Keratinocyte (primary cell): ENCODE results near the gene OR13A1. TPM values are rescaled to one million over a fixed set of nuclear protein-coding genes. Genes with fewer than 3 reads are reported as not detected.

Source experiments
- DNase-seq: peaks from one replicate; pipeline ENCODE4 v3.0.0-alpha.2; 2011; ENCODE audit warnings: low read depth, missing footprints, low spot score
- FAIRE-seq: peaks from 2 replicates; lab custom pipeline; 2011; peaks lifted over from hg19 to GRCh38; lab: Jason Lieb, UNC
- H2AFZ ChIP-seq: 2 replicates; pipeline ENCODE4 v1.6.0; 2012; ENCODE audit warnings: low read length, control low read depth, inconsistent platforms; ENCODE audit not compliant: control insufficient read depth
- H3K27ac ChIP-seq: 2 replicates; pipeline ENCODE4 v1.5.1; 2011; ENCODE audit warnings: low read length; ENCODE audit not compliant: control insufficient read depth, insufficient read depth
- H3K27me3 ChIP-seq: 3 replicates; pipeline ENCODE4 v1.6.0; 2011; ENCODE audit warnings: low read length; ENCODE audit not compliant: control insufficient read depth, insufficient read depth; ENCODE audit errors: extremely low read depth
- H3K36me3 ChIP-seq, 2 experiments: 2 replicates in 1 of 2; 3 replicates in 1 of 2; pipeline ENCODE4 v1.5.1; 2011; ENCODE audit warnings: low read length in 2 of 2, mild to moderate bottlenecking in 1 of 2; ENCODE audit not compliant: control insufficient read depth in 2 of 2, insufficient read depth in 2 of 2; ENCODE audit errors: extremely low read depth in 1 of 2
- H3K4me1 ChIP-seq: 3 replicates; pipeline ENCODE4 v1.5.1; 2011; ENCODE audit warnings: low read length; ENCODE audit not compliant: control insufficient read depth, insufficient read depth; ENCODE audit errors: extremely low read depth
- H3K4me2 ChIP-seq: 3 replicates; pipeline ENCODE4 v1.6.0; 2011; ENCODE audit warnings: low read depth, low read length; ENCODE audit not compliant: control insufficient read depth, insufficient read depth; ENCODE audit errors: extremely low read depth
- H3K4me3 ChIP-seq, 3 experiments: fragments of 200-600 bp in 1 of 3; sonication (generic) in 1 of 3; 2 replicates in 2 of 3; 3 replicates in 1 of 3; pipeline ENCODE4 v1.5.1; 2011 to 2016; ENCODE audit warnings: low read length in 3 of 3, mild to moderate bottlenecking in 3 of 3, control low read depth in 2 of 3, inconsistent platforms in 1 of 3, low read depth in 1 of 3, mixed read lengths in 1 of 3, mixed run types in 1 of 3, moderate library complexity in 1 of 3; ENCODE audit not compliant: control insufficient read depth in 2 of 3, insufficient read depth in 2 of 3; ENCODE audit errors: extremely low read depth in 1 of 3
- H3K79me2 ChIP-seq: 2 replicates; pipeline ENCODE4 v1.6.0; 2012; ENCODE audit warnings: low read length; ENCODE audit not compliant: control insufficient read depth, insufficient read depth
- H3K9ac ChIP-seq: 3 replicates; pipeline ENCODE4 v1.6.0; 2011; ENCODE audit warnings: low read length; ENCODE audit not compliant: control insufficient read depth, insufficient read depth; ENCODE audit errors: extremely low read depth
- H3K9me1 ChIP-seq: 3 replicates; pipeline ENCODE4 v1.6.0; 2011; ENCODE audit warnings: low read length; ENCODE audit not compliant: control insufficient read depth, insufficient read depth; ENCODE audit errors: extremely low read depth
- H3K9me3 ChIP-seq: 2 replicates; pipeline ENCODE4 v1.5.1; 2012; ENCODE audit warnings: low read depth, low read length; ENCODE audit not compliant: control insufficient read depth
- H4K20me1 ChIP-seq: 3 replicates; pipeline ENCODE4 v1.6.0; 2011; ENCODE audit warnings: low read length; ENCODE audit not compliant: control insufficient read depth, insufficient read depth; ENCODE audit errors: extremely low read depth
- EZH2 ChIP-seq: IDR thresholded peaks from one replicate; pipeline ENCODE4 v1.6.1; 2012; ENCODE audit warnings: inconsistent platforms, mild to moderate bottlenecking, low read length, moderate library complexity
- dilution Hi-C: fragments of 300-500 bp; cut with MboI; formaldehyde crosslinking; loops from one replicate; pipeline ENCODE4 v1.7.0; 2020; ENCODE audit warnings: low sequenced_read_pairs; ENCODE audit not compliant: extremely low pct_ligation_motif_present
- polyA plus RNA-seq, 5 experiments: library from polyadenylated mRNA; depleted of rRNA in 3 of 5; stranded (reverse) in 3 of 5; stranded (forward) in 1 of 5; unstranded in 1 of 5; fragments of >200 nt; gene quantifications; 1 replicate in 1 of 5; 2 replicates in 3 of 5; 3 replicates in 1 of 5; pipeline versions ENCODE4 v1.2.1 to v1.2.3, GENCODE V29; 2011 to 2012; ENCODE audit warnings: missing spikeins in 2 of 5, low read depth in 1 of 5, low replicate concordance in 1 of 5
- TF ChIP-seq, protein P1 (sequence below), 3 experiments: IDR thresholded peaks in 1 of 3; conservative IDR thresholded peaks in 1 of 3; optimal IDR thresholded peaks in 1 of 3; 2 replicates in 2 of 3; 3 replicates in 1 of 3; pipeline versions ENCODE3 to v1.5.1; 2011; ENCODE audit warnings: low read length in 3 of 3, mild to moderate bottlenecking in 3 of 3, moderate library complexity in 2 of 3, control low read depth in 1 of 3, inconsistent platforms in 1 of 3; ENCODE audit not compliant: insufficient read depth in 2 of 3; ENCODE audit errors: extremely low read depth in 1 of 3

Gene OR13A1
- polyA plus RNA-seq, 1 donor (not counting 4 experiments of a cell fraction or from before 2014, with no cell fraction given): not detected

- Histone ChIP-seq H3K36me3 (no peaks in the 10 kb centered on the region), H3K4me3 (no peak overlapping the region), H3K9me1 (no peaks in the 10 kb centered on the region), H3K27me3 (no peaks in the 10 kb centered on the region), H3K4me2 (no peak overlapping the region), H3K27ac (no peak overlapping the region), H3K9ac (no peak overlapping the region), H3K4me1 (no peaks in the 10 kb centered on the region), H2AFZ (no peak overlapping the region), H4K20me1 (no peaks in the 10 kb centered on the region), H3K79me2 (no peaks in the 10 kb centered on the region), H3K9me3 (no peaks in the 10 kb centered on the region)
- no peak for FAIRE-seq
- dilution Hi-C loops: no loop called here
- no peak for TF ChIP-seq EZH2
- TF ChIP-seq, protein P1, sequence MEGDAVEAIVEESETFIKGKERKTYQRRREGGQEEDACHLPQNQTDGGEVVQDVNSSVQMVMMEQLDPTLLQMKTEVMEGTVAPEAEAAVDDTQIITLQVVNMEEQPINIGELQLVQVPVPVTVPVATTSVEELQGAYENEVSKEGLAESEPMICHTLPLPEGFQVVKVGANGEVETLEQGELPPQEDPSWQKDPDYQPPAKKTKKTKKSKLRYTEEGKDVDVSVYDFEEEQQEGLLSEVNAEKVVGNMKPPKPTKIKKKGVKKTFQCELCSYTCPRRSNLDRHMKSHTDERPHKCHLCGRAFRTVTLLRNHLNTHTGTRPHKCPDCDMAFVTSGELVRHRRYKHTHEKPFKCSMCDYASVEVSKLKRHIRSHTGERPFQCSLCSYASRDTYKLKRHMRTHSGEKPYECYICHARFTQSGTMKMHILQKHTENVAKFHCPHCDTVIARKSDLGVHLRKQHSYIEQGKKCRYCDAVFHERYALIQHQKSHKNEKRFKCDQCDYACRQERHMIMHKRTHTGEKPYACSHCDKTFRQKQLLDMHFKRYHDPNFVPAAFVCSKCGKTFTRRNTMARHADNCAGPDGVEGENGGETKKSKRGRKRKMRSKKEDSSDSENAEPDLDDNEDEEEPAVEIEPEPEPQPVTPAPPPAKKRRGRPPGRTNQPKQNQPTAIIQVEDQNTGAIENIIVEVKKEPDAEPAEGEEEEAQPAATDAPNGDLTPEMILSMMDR (optimal IDR thresholded peaks at IDR 0.05 in 1 of 3, IDR thresholded peaks at IDR 0.05 in 1 of 3, conservative IDR thresholded peaks at IDR 0.05 in 1 of 3; ENCODE audit: extremely low read depth in 1 of 3, insufficient read depth in 2 of 3, low read length in 3 of 3): no peak
- no peak for DNase-seq
Observed at GRCh38 chr10:45280113-45280760, 35.2 kb downstream of the OR13A1 start.

GRCh38 chr10:45279682-45280081 lies 35.7 kb downstream of the OR13A1 start:
- no peak for DNase-seq
- no peak overlapping the region for H2AFZ ChIP-seq
- no peaks in the 10 kb centered on the region for H3K79me2 ChIP-seq
- no peaks in the 10 kb centered on the region for H3K36me3 ChIP-seq
- dilution Hi-C loops: no loop called here
- H3K27me3 ChIP-seq: no peaks in the 10 kb centered on the region
- no peaks in the 10 kb centered on the region for H3K9me3 ChIP-seq
- no peak overlapping the region for H3K4me3 ChIP-seq
- H3K27ac ChIP-seq: no peak overlapping the region
- no peaks in the 10 kb centered on the region for H4K20me1 ChIP-seq
- TF ChIP-seq, protein P1 (optimal IDR thresholded peaks at IDR 0.05 in 1 of 3, IDR thresholded peaks at IDR 0.05 in 1 of 3, conservative IDR thresholded peaks at IDR 0.05 in 1 of 3; ENCODE audit: extremely low read depth in 1 of 3, insufficient read depth in 2 of 3, low read length in 3 of 3): no peak
- no peak for TF ChIP-seq EZH2
- H3K9me1 ChIP-seq: no peaks in the 10 kb centered on the region
- no peak overlapping the region for H3K9ac ChIP-seq
- H3K4me1 ChIP-seq: no peaks in the 10 kb centered on the region
- no peak overlapping the region for H3K4me2 ChIP-seq
- FAIRE-seq: no peak
